ENCODE measurements around the gene COMMD1. TPM values are rescaled to one million over a fixed set of nuclear protein-coding genes. Genes with fewer than 3 reads are reported as not detected.

COMMD1 gene
- polyA plus RNA-seq, 1 of the 3 experiments (the other 2 are of a cell fraction), result 32.5 TPM

DNA sequence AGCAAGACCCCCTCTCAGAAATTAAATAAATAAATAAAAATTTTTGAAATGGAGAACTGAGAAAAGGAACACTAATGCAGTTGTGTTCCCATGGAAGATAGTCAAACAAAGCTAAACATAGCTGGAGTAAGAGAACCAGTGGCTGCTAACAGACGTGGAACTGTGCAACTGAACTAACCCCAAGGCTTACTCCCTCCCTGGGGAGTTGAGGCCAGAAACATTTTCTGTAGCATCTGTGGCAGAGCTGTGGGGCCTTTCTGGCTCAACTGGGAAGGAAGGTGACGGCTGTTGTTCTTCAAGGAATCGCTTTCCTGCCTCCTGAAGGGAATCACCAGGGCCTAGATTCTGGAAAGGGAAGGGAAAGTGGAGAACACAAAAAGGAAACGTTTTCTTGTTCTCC lies 236.6 kb downstream of the COMMD1 start:
- Histone ChIP-seq H3K27me3 (ENCODE audit: insufficient read depth) (no peaks in the 10 kb centered on the region), H3K9me3 (no peaks in the 10 kb centered on the region), H2AFZ (ENCODE audit: low read depth) (no peak overlapping the region), H3K27ac (ENCODE audit: low read depth in 2 of 2, low read length in 1 of 2) (no peak overlapping the region), H3K36me3 (replicated peaks in 1 of 2; ENCODE audit: control insufficient read depth in 1 of 2, insufficient read depth in 2 of 2, low read length in 1 of 2) (no peaks in the 10 kb centered on the region), H3K9me2 (no peaks in the 10 kb centered on the region), H3K79me2 (ENCODE audit: insufficient read depth) (no peaks in the 10 kb centered on the region), H4K20me1 (ENCODE audit: insufficient read depth) (no peaks in the 10 kb centered on the region), H3K4me1 (ENCODE audit: control insufficient read depth in 1 of 2, insufficient read depth in 2 of 2, low read depth in 1 of 2, low read length in 1 of 2) (no peaks in the 10 kb centered on the region), H3F3A (replicated peaks; ENCODE audit: insufficient read depth) (no peaks in the 10 kb centered on the region), H3K4me2 (no peak overlapping the region), H3K9ac (no peak overlapping the region), H3K4me3 (ENCODE audit: low read depth in 2 of 2, low read length in 1 of 2) (no peak overlapping the region)
- WGBS (ENCODE audit: low lambda C conversion rate), result 88% methylated on average over 4 of the region's 4 CpGs
- ChIA-PET POLR2A (no interaction called here), CTCF (no interaction called here)
- TF ChIP-seq REST (IDR thresholded peaks at IDR 0.05; ENCODE audit: low read depth, low read length), result no peak
- no peak for TF ChIP-seq RCOR1 (IDR thresholded peaks at IDR 0.05; ENCODE audit: low read length)
- TF ChIP-seq GABPA (IDR thresholded peaks at IDR 0.05; ENCODE audit: low read depth), result no peak
- no peak for TF ChIP-seq NRF1 (IDR thresholded peaks at IDR 0.05; ENCODE audit: low read depth, low read length)
- TF ChIP-seq GATA2 (CRISPR knock-in tag; IDR thresholded peaks at IDR 0.05), result no peak
- TF ChIP-seq SIN3A (IDR thresholded peaks at IDR 0.05; ENCODE audit: borderline replicate concordance, low read depth, low read length), result no peak
- TF ChIP-seq, protein P1, sequence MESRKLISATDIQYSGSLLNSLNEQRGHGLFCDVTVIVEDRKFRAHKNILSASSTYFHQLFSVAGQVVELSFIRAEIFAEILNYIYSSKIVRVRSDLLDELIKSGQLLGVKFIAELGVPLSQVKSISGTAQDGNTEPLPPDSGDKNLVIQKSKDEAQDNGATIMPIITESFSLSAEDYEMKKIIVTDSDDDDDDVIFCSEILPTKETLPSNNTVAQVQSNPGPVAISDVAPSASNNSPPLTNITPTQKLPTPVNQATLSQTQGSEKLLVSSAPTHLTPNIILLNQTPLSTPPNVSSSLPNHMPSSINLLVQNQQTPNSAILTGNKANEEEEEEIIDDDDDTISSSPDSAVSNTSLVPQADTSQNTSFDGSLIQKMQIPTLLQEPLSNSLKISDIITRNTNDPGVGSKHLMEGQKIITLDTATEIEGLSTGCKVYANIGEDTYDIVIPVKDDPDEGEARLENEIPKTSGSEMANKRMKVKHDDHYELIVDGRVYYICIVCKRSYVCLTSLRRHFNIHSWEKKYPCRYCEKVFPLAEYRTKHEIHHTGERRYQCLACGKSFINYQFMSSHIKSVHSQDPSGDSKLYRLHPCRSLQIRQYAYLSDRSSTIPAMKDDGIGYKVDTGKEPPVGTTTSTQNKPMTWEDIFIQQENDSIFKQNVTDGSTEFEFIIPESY (IDR thresholded peaks at IDR 0.05; ENCODE audit: borderline replicate concordance, low read depth), result no peak
- TF ChIP-seq FOSL2 (IDR thresholded peaks at IDR 0.05; ENCODE audit: borderline replicate concordance, low read depth), result no peak
- no peak for TF ChIP-seq POLR2AphosphoS5 (IDR thresholded peaks at IDR 0.05; ENCODE audit: low read depth, low read length)
- no peak for TF ChIP-seq RXRA (IDR thresholded peaks at IDR 0.05; ENCODE audit: borderline replicate concordance, low read depth)
- TF ChIP-seq JUND (IDR thresholded peaks at IDR 0.05), result no peak
- no peak for DNase-seq

DNA sequence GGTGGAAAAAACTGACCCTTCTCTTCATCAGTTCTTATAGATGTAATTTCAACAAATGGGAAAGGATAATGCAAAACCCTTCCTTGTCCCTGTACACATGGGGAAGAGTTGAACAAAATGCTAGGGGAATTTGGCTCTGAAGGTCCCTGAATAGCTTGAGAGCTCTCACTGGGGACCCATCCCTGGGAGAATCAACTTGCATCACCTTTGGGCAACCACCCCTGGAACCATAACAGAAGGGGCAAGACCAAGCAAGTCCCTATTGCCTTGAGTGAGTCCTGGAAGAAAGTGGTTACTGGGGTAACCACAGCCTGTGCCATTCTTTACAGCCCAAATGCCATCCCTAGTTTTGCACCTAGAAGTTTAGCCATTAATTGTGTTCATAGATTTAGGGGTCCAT lies 238.2 kb downstream of the COMMD1 start:
- H3F3A ChIP-seq (replicated peaks; ENCODE audit: insufficient read depth), result peaks cover 12% of the 10 kb centered on the region
- TF ChIP-seq, protein P2, sequence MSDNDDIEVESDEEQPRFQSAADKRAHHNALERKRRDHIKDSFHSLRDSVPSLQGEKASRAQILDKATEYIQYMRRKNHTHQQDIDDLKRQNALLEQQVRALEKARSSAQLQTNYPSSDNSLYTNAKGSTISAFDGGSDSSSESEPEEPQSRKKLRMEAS (IDR thresholded peaks at IDR 0.05; ENCODE audit: low read depth), result no peak
- ChIA-PET CTCF (interaction anchor here (1.0 kb wide), 1 partner anchor 12 kb away, joined by 4 read pairs; no protein-coding TSS in a partner anchor), POLR2A (no interaction called here)
- H3K9me3 ChIP-seq, result no peaks in the 10 kb centered on the region
- no peaks in the 10 kb centered on the region for H3K79me2 ChIP-seq (ENCODE audit: insufficient read depth)
- no peaks in the 10 kb centered on the region for H3K9me2 ChIP-seq
- H3K4me2 ChIP-seq, result no peak overlapping the region
- no peak overlapping the region for H3K9ac ChIP-seq
- no peak overlapping the region for H2AFZ ChIP-seq (ENCODE audit: low read depth)
- no peak for DNase-seq
- 0 out of 4 replicates have a peak, but pooled peaks cover 0 to 3% of the 10 kb centered on the region in 2 experiments for H3K4me1 ChIP-seq (ENCODE audit: control insufficient read depth in 1 of 2, insufficient read depth in 2 of 2, low read depth in 1 of 2, low read length in 1 of 2)
- no peaks in the 10 kb centered on the region for H3K36me3 ChIP-seq (replicated peaks in 1 of 2; ENCODE audit: control insufficient read depth in 1 of 2, insufficient read depth in 2 of 2, low read length in 1 of 2)
- no peak overlapping the region for H3K27ac ChIP-seq (ENCODE audit: low read depth in 2 of 2, low read length in 1 of 2)
- H3K27me3 ChIP-seq (ENCODE audit: insufficient read depth), result no peaks in the 10 kb centered on the region
- H4K20me1 ChIP-seq (ENCODE audit: insufficient read depth), result no peaks in the 10 kb centered on the region
- no peak overlapping the region for H3K4me3 ChIP-seq (ENCODE audit: low read depth in 2 of 2, low read length in 1 of 2)
